CD14-positive monocyte (primary cell): ENCODE measurements around the gene RALGDS. TPM values are rescaled to one million over a fixed set of nuclear protein-coding genes. Genes with fewer than 3 reads are reported as not detected.

Experiments used
- DNase-seq, 3 donors: peaks; one replicate each; pipeline ENCODE4 v3.0.0-alpha.2; 2011 to 2022
- H2AFZ ChIP-seq: 2 replicates; pipeline ENCODE4 v1.6.0; 2012; ENCODE audit warnings: mild to moderate bottlenecking, low read depth, low read length, inconsistent platforms; ENCODE audit not compliant: insufficient read depth, poor library complexity, severe bottlenecking
- H3K27ac ChIP-seq, 2 donors: 1 replicate in 1 of 2; 2 replicates in 1 of 2; pipeline ENCODE4 v1.5.1; 2012 to 2013; ENCODE audit warnings: low read length in 2 of 2, control low read depth in 1 of 2, inconsistent platforms in 1 of 2, low read depth in 1 of 2, mild to moderate bottlenecking in 1 of 2
- H3K27me3 ChIP-seq, 2 donors: one replicate each; pipeline versions ENCODE4 v1.6.0 to v1.6.1; 2011 to 2013; ENCODE audit warnings: low read length in 2 of 2; ENCODE audit not compliant: control insufficient read depth in 2 of 2, insufficient read depth in 2 of 2
- H3K36me3 ChIP-seq, 2 donors: replicated peaks in 1 of 2; 1 replicate in 1 of 2; 2 replicates in 1 of 2; pipeline versions ENCODE4 v1.5.1 to v1.6.1; 2012 to 2013; ENCODE audit warnings: low read length in 2 of 2, control low read depth in 1 of 2, inconsistent platforms in 1 of 2, mild to moderate bottlenecking in 1 of 2; ENCODE audit not compliant: insufficient read depth in 2 of 2, control insufficient read depth in 1 of 2
- H3K4me1 ChIP-seq, 2 donors: 1 replicate in 1 of 2; 2 replicates in 1 of 2; pipeline versions ENCODE4 v1.5.1 to v1.6.1; 2012 to 2013; ENCODE audit warnings: low read length in 2 of 2, control low read depth in 1 of 2, inconsistent platforms in 1 of 2, mild to moderate bottlenecking in 1 of 2, moderate library complexity in 1 of 2; ENCODE audit not compliant: insufficient read depth in 2 of 2, control insufficient read depth in 1 of 2
- H3K4me2 ChIP-seq: replicated peaks from 2 replicates; pipeline ENCODE3; 2012; ENCODE audit warnings: low read length, moderate library complexity, mild to moderate bottlenecking; ENCODE audit not compliant: poor library complexity, severe bottlenecking; ENCODE audit errors: extremely low read depth
- H3K4me3 ChIP-seq, 3 experiments: fragments of 200-600 bp in 1 of 3; sonication (generic) in 1 of 3; replicated peaks in 1 of 3; 1 replicate in 2 of 3; 2 replicates in 1 of 3; pipeline ENCODE4 v1.5.1; 2011 to 2013; ENCODE audit warnings: low read length in 3 of 3, mild to moderate bottlenecking in 3 of 3, control low read depth in 2 of 3, low read depth in 2 of 3, inconsistent platforms in 1 of 3, moderate library complexity in 1 of 3
- H3K79me2 ChIP-seq: 2 replicates; pipeline ENCODE4 v1.6.0; 2012; ENCODE audit warnings: mild to moderate bottlenecking, control low read depth, inconsistent platforms, low read length, moderate library complexity; ENCODE audit not compliant: insufficient read depth
- H3K9ac ChIP-seq: 2 replicates; pipeline ENCODE4 v1.6.0; 2017; ENCODE audit warnings: low read length, mild to moderate bottlenecking; ENCODE audit not compliant: insufficient read depth, poor library complexity, severe bottlenecking
- H3K9me3 ChIP-seq, 2 donors: replicated peaks in 1 of 2; 1 replicate in 1 of 2; 2 replicates in 1 of 2; pipeline versions ENCODE4 v1.5.1 to v1.6.1; 2012 to 2013; ENCODE audit warnings: low read length in 2 of 2, control low read depth in 1 of 2; ENCODE audit not compliant: control insufficient read depth in 1 of 2, insufficient read depth in 1 of 2
- H4K20me1 ChIP-seq: 2 replicates; pipeline ENCODE4 v1.6.0; 2012; ENCODE audit warnings: mild to moderate bottlenecking, low read length, control low read depth, moderate library complexity; ENCODE audit not compliant: insufficient read depth
- H3K27ac Mint-ChIP-seq, 7 donors: one replicate each; pipeline ENCODE4 v1.8.0; 2020; ENCODE audit warnings: mild to moderate bottlenecking in 7 of 7, mixed read lengths in 7 of 7, moderate library complexity in 6 of 7, inconsistent platforms in 2 of 7
- H3K27me3 Mint-ChIP-seq, 3 donors: one replicate each; pipeline ENCODE4 v1.8.0; 2021 to 2022; ENCODE audit warnings: low read depth in 3 of 3, mild to moderate bottlenecking in 3 of 3, mixed read lengths in 3 of 3, moderate library complexity in 3 of 3, inconsistent platforms in 1 of 3
- H3K36me3 Mint-ChIP-seq, 2 donors: one replicate each; pipeline ENCODE4 v1.8.0; 2020; ENCODE audit warnings: mixed read lengths in 2 of 2, inconsistent platforms in 1 of 2, mild to moderate bottlenecking in 1 of 2
- H3K4me1 Mint-ChIP-seq: one replicate; pipeline ENCODE4 v1.8.0; 2020; ENCODE audit warnings: mild to moderate bottlenecking, mixed read lengths
- H3K4me3 Mint-ChIP-seq, 2 donors: one replicate each; pipeline ENCODE4 v1.8.0; 2020; ENCODE audit warnings: mild to moderate bottlenecking in 2 of 2, mixed read lengths in 2 of 2, moderate library complexity in 1 of 2
- H3K9me3 Mint-ChIP-seq, 7 donors: one replicate each; pipeline ENCODE4 v1.8.0; 2020 to 2022; ENCODE audit warnings: mixed read lengths in 7 of 7, mild to moderate bottlenecking in 6 of 7, moderate library complexity in 6 of 7, inconsistent platforms in 2 of 7
- WGBS: methylation state at CpG from one replicate; pipeline ENCODE4 v1.1.5; 2013; ENCODE audit warnings: missing lambda C conversion rate; ENCODE audit not compliant: insufficient coverage; 5-methylcytosine and 5-hydroxymethylcytosine counted together
- intact Hi-C, 2 donors: fragments of 100-400 bp; cut with micrococcal nuclease; formaldehyde crosslinking; loops; one replicate each; pipeline versions ENCODE4 v1.15.0 to v1.15.1; 2023
- polyA plus RNA-seq, 3 donors: library from polyadenylated mRNA; depleted of rRNA in 1 of 3; unstranded in 2 of 3; stranded (reverse) in 1 of 3; fragments of 300-500 nt in 2 of 3; fragments of >200 nt in 1 of 3; fragmentation: Illumina TruSeq in 2 of 3; gene quantifications; 1 replicate in 2 of 3; 2 replicates in 1 of 3; pipeline ENCODE4 v1.2.3, GENCODE V29; 2012 to 2021
- TF ChIP-seq, protein P1 (sequence below): fragments of 200-600 bp; IDR thresholded peaks from one replicate; pipeline ENCODE4 v1.8.0; 2022; ENCODE audit warnings: antibody characterized with exemption, mild to moderate bottlenecking

RALGDS gene
- polyA plus RNA-seq, 3 donors, result 3.5 to 63.8 (median 4.2) TPM

DNA sequence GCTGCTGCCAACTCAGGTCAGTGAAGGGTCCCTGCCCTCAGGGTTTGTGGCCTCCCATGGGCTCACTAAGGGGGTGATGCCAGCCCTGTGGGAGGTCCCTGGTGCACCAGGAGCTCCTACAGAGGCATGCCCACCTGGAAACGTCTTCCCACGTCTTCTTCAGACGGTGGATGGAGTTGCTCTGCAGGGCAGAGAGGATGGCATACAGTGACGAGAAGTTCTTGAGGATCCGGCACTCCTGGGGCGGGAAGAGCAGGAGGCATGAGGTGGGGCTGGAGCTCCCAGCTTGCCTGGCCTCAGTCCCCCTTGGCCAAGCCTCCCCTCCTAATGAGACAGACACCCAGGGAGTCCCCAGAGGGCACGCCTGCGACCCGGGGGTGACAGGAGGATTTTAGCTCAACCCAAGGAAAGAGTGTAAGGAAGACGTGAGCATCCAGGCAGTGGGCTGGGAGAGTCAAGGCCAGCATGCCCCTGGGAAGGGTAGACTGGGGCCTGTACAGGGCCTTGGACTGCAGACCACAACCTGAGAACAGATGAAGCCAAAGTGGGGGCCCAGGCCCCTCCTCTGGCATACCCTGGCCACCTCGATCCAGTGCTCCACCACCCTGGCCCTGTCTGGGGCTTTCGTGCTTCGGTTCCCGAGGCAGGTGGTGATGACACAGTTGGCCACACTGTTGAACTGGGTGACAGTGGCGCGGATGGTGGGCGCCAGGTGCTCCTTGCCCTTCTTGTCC, 14.4 kb downstream of the RALGDS start:
- Mint-ChIP-seq H3K4me3 (no peak overlapping the region), H3K36me3 (peaks cover 70 to 87% of the 10 kb centered on the region in 2 donors), H3K9me3 (peaks cover 0 to 4% (median 0%) of the 10 kb centered on the region in 7 donors), H3K4me1 (peaks cover 5% of the 10 kb centered on the region), H3K27ac (peak overlapping the region in 4 of 7 donors; percentile 11 to 55 (median 32)), H3K27me3 (peaks cover 3 to 6% (median 3%) of the 10 kb centered on the region in 3 donors)
- intact Hi-C loops, result no loop called here
- H3K9ac ChIP-seq, result no peak overlapping the region
- no peak overlapping the region for H3K4me3 ChIP-seq
- peaks cover under 1 to 2% of the 10 kb centered on the region in 2 donors for H3K4me1 ChIP-seq
- TF ChIP-seq, protein P1, sequence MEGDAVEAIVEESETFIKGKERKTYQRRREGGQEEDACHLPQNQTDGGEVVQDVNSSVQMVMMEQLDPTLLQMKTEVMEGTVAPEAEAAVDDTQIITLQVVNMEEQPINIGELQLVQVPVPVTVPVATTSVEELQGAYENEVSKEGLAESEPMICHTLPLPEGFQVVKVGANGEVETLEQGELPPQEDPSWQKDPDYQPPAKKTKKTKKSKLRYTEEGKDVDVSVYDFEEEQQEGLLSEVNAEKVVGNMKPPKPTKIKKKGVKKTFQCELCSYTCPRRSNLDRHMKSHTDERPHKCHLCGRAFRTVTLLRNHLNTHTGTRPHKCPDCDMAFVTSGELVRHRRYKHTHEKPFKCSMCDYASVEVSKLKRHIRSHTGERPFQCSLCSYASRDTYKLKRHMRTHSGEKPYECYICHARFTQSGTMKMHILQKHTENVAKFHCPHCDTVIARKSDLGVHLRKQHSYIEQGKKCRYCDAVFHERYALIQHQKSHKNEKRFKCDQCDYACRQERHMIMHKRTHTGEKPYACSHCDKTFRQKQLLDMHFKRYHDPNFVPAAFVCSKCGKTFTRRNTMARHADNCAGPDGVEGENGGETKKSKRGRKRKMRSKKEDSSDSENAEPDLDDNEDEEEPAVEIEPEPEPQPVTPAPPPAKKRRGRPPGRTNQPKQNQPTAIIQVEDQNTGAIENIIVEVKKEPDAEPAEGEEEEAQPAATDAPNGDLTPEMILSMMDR, result no peak
- peaks cover 60 to 74% of the 10 kb centered on the region in 2 donors for H3K36me3 ChIP-seq
- no peaks in the 10 kb centered on the region for H3K9me3 ChIP-seq
- H3K79me2 ChIP-seq, result no peaks in the 10 kb centered on the region
- no peak overlapping the region for H2AFZ ChIP-seq
- peaks cover 14% of the 10 kb centered on the region for H4K20me1 ChIP-seq
- WGBS, result 88% methylated on average over 11 of the region's 17 CpGs
- no peak overlapping the region for H3K4me2 ChIP-seq
- no peak for DNase-seq
- H3K27ac ChIP-seq, result no peak overlapping the region
- no peaks in the 10 kb centered on the region for H3K27me3 ChIP-seq

DNA sequence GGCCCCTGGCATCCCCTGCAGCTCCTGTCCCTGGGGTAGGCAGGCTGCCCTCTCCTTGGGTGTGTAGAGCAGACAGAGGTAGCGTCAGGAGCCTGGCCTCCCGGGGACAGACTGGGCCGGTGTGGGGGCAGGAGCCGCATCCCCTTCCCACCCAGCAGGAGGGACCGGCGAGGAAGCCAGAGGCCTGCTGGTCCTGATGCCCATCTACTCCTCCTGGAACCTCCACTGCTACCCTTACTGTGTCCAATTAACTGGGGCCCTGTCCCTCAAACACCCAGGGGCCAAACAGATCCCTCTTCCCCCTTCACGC, 15.6 kb downstream of the RALGDS start:
- Mint-ChIP-seq H3K36me3 (peaks cover 73 to 87% of the 10 kb centered on the region in 2 donors), H3K9me3 (peaks cover 0 to 4% (median 0%) of the 10 kb centered on the region in 7 donors), H3K27me3 (peaks cover 0 to 3% (median 0%) of the 10 kb centered on the region in 3 donors), H3K27ac (peak overlapping the region in 2 of 7 donors; percentile 27 to 66), H3K4me3 (no peak overlapping the region), H3K4me1 (peaks cover 2% of the 10 kb centered on the region)
- no peak overlapping the region for H3K27ac ChIP-seq
- peaks cover 14% of the 10 kb centered on the region for H4K20me1 ChIP-seq
- no peaks in the 10 kb centered on the region for H3K9me3 ChIP-seq
- TF ChIP-seq, protein P1, result no peak
- H3K4me2 ChIP-seq, result no peak overlapping the region
- intact Hi-C loops, result no loop called here
- no peak overlapping the region for H3K9ac ChIP-seq
- H3K4me1 ChIP-seq, result no peaks in the 10 kb centered on the region
- no peaks in the 10 kb centered on the region for H3K79me2 ChIP-seq
- no peak overlapping the region for H3K4me3 ChIP-seq
- WGBS, result 98% methylated on average over 6 of the region's 7 CpGs
- DNase-seq, result no peak
- no peaks in the 10 kb centered on the region for H3K27me3 ChIP-seq
- H3K36me3 ChIP-seq, result peaks cover 72 to 82% of the 10 kb centered on the region in 2 donors
- no peak overlapping the region for H2AFZ ChIP-seq
